Raji (cell line): ENCODE results near the gene FRRS1.

Experiments used
- POLR2A ChIP-seq: IDR thresholded peaks from 2 replicates; pipeline ENCODE4 v1.6.1; 2011; ENCODE audit warnings: low read depth, low read length, control low read depth; ENCODE audit not compliant: insufficient read depth

FRRS1 gene

GRCh38 chr1:99749504-99750347, 16.7 kb downstream of the FRRS1 start:
- no peak for TF ChIP-seq POLR2A

- no peak for TF ChIP-seq POLR2A
These were observed 18.0 kb downstream of the FRRS1 start for GRCh38 chr1:99748419-99748818.

GRCh38 chr1:99745684-99746083, 20.8 kb downstream of the FRRS1 start:
- no peak for TF ChIP-seq POLR2A

GRCh38 chr1:99745061-99745460, 21.4 kb downstream of the FRRS1 start:
- no peak for TF ChIP-seq POLR2A

GRCh38 chr1:99740141-99740540, 26.3 kb downstream of the FRRS1 start:
- no peak for TF ChIP-seq POLR2A

GRCh38 chr1:99738858-99739465, 27.5 kb downstream of the FRRS1 start:
- no peak for TF ChIP-seq POLR2A

- no peak for TF ChIP-seq POLR2A
These were observed 29.4 kb downstream of the FRRS1 start for GRCh38 chr1:99737016-99737415.

GRCh38 chr1:99735852-99736251, 30.6 kb downstream of the FRRS1 start:
- TF ChIP-seq POLR2A: no peak

- TF ChIP-seq POLR2A: no peak
These were observed 35.1 kb downstream of the FRRS1 start for GRCh38 chr1:99731384-99731783.

GRCh38 chr1:99728494-99729235, 37.8 kb downstream of the FRRS1 start:
- no peak for TF ChIP-seq POLR2A

GRCh38 chr1:99727575-99728185, 38.8 kb downstream of the FRRS1 start:
- no peak for TF ChIP-seq POLR2A

- TF ChIP-seq POLR2A: no peak
These were observed 39.6 kb downstream of the FRRS1 start for GRCh38 chr1:99726818-99727217.

GRCh38 chr1:99726407-99726806, 40.0 kb downstream of the FRRS1 start:
- TF ChIP-seq POLR2A: no peak

- no peak for TF ChIP-seq POLR2A
These were observed 40.4 kb downstream of the FRRS1 start for GRCh38 chr1:99725996-99726395.

- no peak for TF ChIP-seq POLR2A
These were observed 43.2 kb downstream of the FRRS1 start for GRCh38 chr1:99723251-99723650.

- no peak for TF ChIP-seq POLR2A
These were observed 49.4 kb downstream of the FRRS1 start for GRCh38 chr1:99717005-99717404.

- TF ChIP-seq POLR2A: no peak
These were observed 53.4 kb downstream of the FRRS1 start for GRCh38 chr1:99713006-99713405.
